ENCODE results near the gene RBFOX2.
"Not testable (repeated sequence)": the region's sequence is repeated elsewhere in the genome, so short reads cannot be mapped to it uniquely, and the experiment has no call there.

Gene RBFOX2

DNA sequence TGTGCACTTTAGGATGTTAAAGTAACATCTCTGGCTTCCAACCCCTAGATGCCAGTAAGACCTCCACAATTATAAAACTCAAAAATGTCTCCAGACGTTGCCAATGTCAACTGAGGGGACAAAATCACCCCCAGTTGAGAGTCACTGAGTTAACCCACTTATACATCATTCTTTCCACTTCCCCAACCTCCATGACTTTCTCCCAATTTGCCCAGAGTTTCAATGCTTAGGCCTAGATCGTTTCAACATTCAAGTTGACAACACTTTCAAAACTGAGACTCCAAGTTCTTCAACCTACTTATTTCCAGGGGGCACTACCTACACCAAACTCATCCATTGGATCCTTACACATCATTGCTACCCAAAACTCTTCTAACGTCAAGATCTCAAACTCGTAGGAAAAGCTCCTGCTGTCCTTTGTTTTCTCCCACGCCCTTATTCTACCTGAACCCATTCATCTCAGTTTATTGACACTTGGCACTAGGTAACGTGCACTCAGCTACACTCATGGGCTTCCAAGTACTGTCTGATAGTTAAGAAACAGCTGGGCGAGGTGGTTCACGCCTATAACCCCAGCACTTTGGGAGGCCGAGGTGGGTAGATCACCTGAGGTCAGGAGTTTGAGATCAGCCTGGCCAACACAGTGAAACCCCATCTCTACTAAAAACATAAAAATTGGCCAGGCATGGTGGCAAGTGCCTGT is 24.5 kb downstream of the RBFOX2 start:
- no peak for DNase-seq

- no peak for DNase-seq
Measured at GRCh38 chr22:36002718-36003260, 25.8 kb downstream of the RBFOX2 start.

DNA sequence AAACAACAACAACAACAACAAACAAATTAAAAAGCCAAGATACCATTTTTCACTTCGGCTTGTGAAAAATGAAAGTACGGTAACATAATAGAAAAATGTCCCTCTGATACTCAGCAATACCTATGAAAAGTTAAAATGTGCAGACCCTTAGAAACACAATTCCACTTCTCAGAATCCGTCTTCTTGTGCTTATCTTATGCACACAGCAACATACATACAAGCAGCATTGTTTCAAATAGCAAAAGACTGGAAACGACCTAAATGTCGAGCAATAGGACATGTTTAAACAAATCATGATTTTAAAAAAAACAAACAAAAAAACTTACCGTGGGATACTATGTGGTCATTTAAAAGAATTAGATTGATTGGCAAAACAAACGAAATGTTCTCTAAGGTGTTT is 26.5 kb downstream of the RBFOX2 start:
- DNase-seq: no peak

DNA sequence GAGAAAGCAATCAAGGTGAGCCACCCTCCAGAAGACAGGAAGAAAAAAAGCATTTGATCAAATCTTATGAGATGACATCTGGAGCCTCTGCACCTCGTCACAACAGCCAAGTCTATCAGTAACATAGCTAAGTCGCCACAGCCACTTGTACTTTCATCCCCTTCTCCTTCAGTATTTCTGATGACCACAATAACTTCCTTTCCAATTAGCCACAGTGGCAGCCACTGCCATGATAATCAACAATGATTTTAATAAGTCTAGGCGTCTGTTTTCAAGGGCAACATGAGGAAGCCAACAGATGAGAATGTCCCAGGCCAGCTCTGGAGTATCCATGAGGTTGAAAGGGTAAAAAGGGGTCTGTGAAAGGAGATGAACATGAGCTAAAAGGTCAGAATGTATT is 29.9 kb downstream of the RBFOX2 start:
- DNase-seq: no peak

- no peak for DNase-seq
Measured at GRCh38 chr22:35997438-35997837, 31.2 kb downstream of the RBFOX2 start.

DNA sequence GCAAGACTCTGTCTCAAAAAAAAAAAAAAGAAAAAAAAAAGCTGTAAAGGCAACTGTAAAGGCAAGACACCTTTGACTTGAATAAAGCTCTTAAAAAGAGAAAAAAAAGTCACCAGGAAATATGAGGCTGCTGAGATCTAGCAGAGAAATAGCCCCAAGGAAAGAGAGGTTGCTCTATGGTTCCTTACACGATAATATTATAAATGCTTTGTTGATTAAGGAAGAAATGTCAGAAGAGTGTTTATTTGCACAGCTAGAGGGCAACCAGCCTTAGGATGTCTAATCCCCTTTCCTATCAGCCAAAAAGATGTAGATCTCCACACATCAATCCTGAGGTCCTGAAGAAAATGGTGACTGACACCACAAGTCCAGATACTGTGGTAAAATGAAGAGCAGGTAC is 32.0 kb downstream of the RBFOX2 start:
- no peak for DNase-seq

DNA sequence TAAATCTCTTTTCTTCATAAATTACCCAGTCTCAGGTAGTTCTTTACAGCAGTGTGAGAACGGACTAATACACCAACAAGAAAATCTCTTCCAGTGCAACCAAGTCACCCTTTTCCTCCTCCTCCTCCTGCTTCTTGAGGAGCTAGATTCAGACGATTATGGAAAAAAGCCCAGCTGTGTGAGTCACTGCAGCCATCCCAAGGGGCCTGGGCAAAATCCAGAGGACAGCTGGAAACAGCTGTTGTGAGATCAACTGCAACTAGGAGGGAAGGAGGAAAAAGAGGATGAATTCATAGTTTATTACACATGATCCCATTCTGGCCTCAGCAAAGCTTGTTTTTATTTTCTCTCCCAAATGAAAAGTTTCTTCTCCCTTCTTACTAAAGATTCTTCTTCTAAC is 32.9 kb downstream of the RBFOX2 start:
- DNase-seq: no peak

DNA sequence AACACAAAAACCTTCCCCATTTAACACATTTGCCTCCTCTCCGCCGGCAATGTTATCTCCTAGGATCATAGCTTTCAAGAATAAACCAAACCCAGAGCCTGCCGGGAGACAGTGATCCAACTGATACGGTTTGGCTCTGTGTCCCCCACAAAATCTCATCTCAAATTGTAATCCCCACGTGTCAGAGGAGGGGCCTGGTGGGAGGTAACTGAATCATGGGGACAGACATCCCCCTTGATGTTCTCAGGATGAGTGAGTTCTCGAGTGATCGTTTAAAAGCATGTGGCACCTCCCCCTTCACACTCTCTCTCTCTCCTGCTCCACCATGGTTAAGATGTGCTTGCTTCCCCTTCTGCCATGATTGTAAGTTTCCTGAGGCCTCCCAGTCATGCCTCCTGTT is 33.3 kb downstream of the RBFOX2 start:
- no peak for DNase-seq

DNA sequence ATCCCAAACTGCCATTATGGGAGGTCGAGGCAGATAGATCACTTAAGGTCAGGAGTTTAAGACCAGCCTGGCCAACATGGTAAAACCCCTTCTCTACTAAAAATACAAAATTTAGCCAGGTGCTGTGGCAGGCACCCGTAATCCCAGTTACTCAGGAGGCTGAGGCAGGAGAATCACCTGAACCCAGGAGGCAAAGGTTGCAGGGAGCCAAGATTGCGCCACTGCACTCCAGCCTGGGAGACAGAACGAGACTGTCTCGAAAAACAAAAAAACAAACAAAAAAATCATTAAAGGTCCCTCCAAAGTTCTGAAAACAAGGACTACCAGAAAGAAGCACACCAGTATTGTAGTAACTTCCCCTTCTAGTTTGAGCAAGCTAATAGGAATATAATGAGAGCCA is 34.9 kb downstream of the RBFOX2 start:
- DNase-seq: not testable (repeated sequence)

GRCh38 chr22:35993048-35993714 is 35.4 kb downstream of the RBFOX2 start:
- no peak for DNase-seq

DNA sequence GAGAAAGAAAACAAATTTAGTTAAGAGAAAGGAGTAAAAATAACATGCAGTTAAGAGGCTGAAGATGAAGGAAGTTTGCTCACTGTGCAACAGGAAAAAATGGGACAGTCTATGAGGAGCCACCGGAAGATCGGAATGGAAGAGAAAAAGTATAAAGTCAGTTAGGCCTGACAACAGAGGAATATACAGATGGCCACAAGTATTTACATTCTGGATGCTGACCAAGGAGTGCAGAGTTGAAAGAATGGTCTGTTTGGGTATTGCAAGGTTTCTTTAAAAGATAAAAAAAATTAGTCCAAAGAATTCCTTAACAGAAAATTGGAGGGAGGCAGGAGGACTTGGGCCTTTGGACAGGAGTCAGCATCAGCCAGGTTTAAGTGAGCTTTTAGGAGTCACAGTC is 37.5 kb downstream of the RBFOX2 start:
- no peak for DNase-seq

- DNase-seq: no peak
Measured at GRCh38 chr22:35988030-35988429, 40.6 kb downstream of the RBFOX2 start.

GRCh38 chr22:35987487-35987886 is 41.1 kb downstream of the RBFOX2 start:
- no peak for DNase-seq

DNA sequence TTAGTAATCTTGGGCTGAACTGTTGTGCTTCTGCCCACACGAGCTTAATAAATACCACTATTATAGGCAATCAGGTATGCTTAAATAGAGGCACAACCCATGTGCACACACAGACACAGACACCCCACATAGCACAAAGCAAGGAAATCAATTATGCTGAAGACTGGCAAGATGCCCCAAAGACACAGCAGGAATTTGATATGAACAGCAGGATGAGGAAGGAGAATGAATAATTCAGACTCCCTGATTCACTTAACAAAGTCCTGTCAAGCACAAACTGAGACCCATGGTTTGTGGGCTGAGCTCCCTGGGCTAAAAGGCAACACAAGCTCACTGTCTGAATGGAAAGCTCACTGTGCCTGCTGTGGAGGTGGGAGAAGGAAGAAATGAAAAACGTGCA is 42.5 kb downstream of the RBFOX2 start:
- DNase-seq: no peak

GRCh38 chr22:35985371-35985770 is 43.3 kb downstream of the RBFOX2 start:
- no peak for DNase-seq

DNA sequence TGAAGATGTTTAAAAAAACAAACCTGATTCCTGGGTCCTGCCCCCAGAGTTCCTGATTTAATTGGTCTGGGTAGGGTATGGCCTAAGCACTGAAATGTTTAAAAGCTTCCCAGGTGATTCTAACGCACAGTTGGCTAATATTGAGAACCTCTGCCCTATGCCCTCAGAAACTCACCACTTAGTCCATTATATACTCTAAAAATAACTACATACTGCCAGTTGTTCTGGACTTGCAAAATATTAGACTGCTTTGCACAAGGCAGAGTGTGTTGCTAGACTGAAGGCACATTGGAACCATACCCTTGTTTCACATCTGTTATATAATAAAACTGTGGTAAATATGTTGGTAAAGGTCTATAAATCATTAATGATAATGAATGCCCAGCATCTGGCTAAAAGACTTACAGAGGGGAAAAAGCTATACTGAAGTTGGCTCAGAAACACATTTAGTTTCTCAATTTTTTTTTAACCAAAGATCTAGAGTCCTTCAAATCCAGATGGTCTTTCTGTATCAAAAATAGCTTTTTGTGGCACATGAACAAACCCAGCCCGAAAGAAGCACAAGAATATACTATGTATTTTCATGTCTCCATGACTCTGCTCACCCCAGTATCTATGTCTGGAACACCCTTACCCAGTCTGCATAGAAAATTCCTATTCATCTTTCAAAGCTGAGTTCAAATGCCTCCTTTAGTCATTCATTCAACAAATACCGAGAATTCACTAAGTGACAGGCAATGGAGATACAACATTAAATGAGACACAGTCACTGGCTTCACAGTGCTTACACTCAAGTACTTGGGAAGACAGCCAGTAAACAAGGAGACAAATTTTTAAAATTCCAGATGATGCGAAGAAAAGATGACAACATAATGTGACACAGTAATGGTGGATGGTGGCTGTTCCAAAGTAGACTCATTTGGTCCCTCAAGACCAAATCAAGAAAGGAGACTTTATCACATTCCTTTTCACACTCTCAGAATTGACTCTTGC is 44.1 kb downstream of the RBFOX2 start:
- DNase-seq: no peak

- no peak for DNase-seq
Measured at GRCh38 chr22:35981900-35982299, 46.7 kb downstream of the RBFOX2 start.

DNA sequence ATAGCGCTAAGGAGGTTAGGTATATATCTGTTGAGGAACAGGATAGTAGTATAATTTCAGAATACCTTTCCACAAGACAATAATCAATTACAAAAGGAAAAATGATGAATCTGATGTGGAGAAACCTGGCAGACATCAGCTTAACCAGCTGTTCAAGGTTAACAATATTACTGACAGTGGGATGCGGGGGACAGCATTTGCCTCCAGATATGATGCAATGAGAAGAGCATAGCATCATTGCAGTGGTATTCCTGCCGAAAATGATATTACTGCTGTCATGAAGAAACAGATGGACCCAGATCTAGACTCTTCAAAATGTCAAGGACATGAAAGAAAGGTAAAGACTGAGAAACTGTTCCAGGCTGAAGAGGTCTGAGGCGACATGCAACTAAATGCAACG is 49.7 kb downstream of the RBFOX2 start:
- DNase-seq: no peak

- DNase-seq: no peak
Measured at GRCh38 chr22:35978201-35978600, 50.4 kb downstream of the RBFOX2 start.

GRCh38 chr22:35977136-35977535 is 51.5 kb downstream of the RBFOX2 start:
- DNase-seq: no peak

DNA sequence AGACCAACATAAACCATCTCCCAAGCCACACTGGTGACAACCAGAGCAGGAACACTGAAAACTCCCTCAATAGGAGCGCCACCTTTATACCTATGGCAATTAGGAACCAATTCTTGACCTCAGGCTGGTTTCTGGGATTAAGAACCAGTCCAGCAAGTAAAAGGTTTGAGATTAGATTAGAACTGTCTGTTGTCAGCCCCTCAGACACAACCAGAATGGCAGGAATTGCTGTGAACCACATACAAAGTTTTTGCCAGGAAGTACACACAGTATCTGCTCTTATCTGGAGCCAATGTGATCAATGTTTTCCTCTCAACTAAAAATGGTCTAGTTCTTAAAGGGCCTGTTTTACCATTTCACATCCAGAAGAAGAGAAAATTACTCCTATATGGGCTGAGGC is 55.2 kb downstream of the RBFOX2 start:
- DNase-seq: no peak

- no peak for DNase-seq
Measured at GRCh38 chr22:35972559-35972958, 56.1 kb downstream of the RBFOX2 start.

DNA sequence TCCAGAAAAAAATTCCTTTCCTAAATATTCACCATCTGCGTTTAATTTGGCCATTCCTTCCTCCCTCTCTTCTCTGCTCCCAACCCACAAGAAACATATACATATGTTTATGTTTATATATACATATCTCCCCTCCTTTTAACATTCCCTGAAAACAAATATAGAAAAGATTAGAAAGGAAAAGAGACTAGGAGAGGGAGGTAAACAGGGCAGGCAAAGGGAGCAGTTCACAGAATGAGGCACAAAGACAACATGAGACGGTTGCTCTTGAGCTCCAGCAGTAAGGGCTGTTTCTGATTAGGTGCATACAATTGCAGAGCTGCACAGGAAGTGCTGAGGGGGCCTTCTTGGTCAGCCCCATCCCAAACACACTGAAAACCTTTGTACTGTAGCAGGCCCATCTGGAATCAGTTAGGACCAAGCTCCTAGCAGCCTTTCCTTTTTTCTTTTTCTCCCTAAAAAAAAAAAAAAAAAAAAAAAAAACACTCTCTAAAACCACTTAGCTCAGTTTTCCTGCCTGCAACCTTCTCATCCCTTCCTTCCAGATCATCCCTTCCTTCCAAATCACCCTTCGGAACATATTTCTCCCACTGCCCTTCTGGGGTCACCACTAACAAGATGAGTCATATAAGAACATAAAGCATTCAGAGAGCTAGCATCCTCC is 57.0 kb downstream of the RBFOX2 start:
- no peak for DNase-seq

Measured in T-helper 1 cell (primary cell).